ENCODE measurements around the gene SLC15A5. TPM values are rescaled to one million over a fixed set of nuclear protein-coding genes. Genes with fewer than 3 reads are reported as not detected.

Gene SLC15A5
- total RNA-seq, 4 donors from 2014 or later = not detected

- 69% methylated on average over 8 of the region's 8 CpGs for WGBS
- Histone ChIP-seq H3K9me3 (no peaks in the 10 kb centered on the region), H3K4me1 (no peaks in the 10 kb centered on the region), H3K36me3 (no peaks in the 10 kb centered on the region), H3K27ac (no peak overlapping the region), H3K4me3 (no peak overlapping the region), H3K27me3 (no peaks in the 10 kb centered on the region)
- DNase-seq (ENCODE audit: low spot score in 2 of 2) = no peak
- TF ChIP-seq EP300 (IDR thresholded peaks at IDR 0.05) (no peak), CTCF (IDR thresholded peaks at IDR 0.05) (no peak), POLR2AphosphoS5 (IDR thresholded peaks at IDR 0.05) (no peak), POLR2A (IDR thresholded peaks at IDR 0.05) (no peak)
Measured at GRCh38 chr12:16187660-16188059, 89.8 kb downstream of the SLC15A5 start.

DNA sequence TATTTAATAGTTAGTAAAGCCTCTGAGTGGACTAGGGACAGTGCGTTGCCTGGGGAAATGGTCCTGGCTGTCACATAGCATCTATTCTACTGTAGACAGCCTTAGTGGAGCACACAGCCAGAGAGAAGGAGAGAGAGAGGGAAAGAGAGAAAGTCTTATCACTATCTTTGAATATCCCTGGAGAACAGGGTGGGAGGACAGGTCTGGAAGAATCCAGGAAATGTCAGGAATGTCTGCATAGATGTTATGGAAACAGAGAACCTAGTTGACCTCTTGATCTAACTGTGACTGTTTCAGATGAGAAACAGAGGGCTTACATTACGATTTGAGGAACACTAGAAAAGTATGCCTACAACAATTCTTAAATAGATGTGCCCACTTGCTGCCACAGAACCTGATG is 92.8 kb downstream of the SLC15A5 start:
- WGBS = 55% methylated on average over 2 of the region's 2 CpGs
- TF ChIP-seq CTCF (IDR thresholded peaks at IDR 0.05) (no peak), POLR2A (IDR thresholded peaks at IDR 0.05) (no peak), POLR2AphosphoS5 (IDR thresholded peaks at IDR 0.05) (no peak), EP300 (IDR thresholded peaks at IDR 0.05) (no peak)
- H3K9me3 ChIP-seq = no peaks in the 10 kb centered on the region
- no peaks in the 10 kb centered on the region for H3K27me3 ChIP-seq
- no peak overlapping the region for H3K4me3 ChIP-seq
- no peaks in the 10 kb centered on the region for H3K36me3 ChIP-seq
- H3K4me1 ChIP-seq = no peaks in the 10 kb centered on the region
- no peak overlapping the region for H3K27ac ChIP-seq
- no peak for DNase-seq (ENCODE audit: low spot score in 2 of 2)

DNA sequence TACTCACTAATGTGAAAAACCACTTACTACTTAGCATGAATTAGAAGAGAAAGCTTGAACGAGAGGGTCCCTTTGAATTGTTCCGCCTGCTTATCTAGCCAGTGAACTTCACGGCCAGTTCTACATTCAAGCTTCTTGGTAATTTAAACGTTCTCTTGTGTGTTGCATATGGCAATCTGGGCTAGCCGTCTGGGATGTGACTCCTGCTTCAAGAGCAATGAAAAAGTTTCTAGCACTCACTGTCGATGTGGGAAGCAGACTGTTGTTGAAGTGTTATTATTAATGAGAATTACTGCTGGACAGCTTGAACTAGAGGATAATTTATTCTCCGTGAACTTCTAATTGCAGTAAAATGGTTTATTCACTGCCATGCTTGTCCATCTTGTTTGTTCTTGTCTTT is 93.9 kb downstream of the SLC15A5 start:
- TF ChIP-seq CTCF (IDR thresholded peaks at IDR 0.05) = no peak
- no peak for TF ChIP-seq EP300 (IDR thresholded peaks at IDR 0.05)
- no peak for TF ChIP-seq POLR2A (IDR thresholded peaks at IDR 0.05)
- no peak for TF ChIP-seq POLR2AphosphoS5 (IDR thresholded peaks at IDR 0.05)
- H3K27me3 ChIP-seq = no peaks in the 10 kb centered on the region
- DNase-seq (ENCODE audit: low spot score in 2 of 2) = no peak
- H3K4me1 ChIP-seq = no peaks in the 10 kb centered on the region
- 83% methylated on average over 7 of the region's 7 CpGs for WGBS
- H3K36me3 ChIP-seq = no peaks in the 10 kb centered on the region
- H3K4me3 ChIP-seq = no peak overlapping the region
- no peaks in the 10 kb centered on the region for H3K9me3 ChIP-seq
- H3K27ac ChIP-seq = no peak overlapping the region

DNA sequence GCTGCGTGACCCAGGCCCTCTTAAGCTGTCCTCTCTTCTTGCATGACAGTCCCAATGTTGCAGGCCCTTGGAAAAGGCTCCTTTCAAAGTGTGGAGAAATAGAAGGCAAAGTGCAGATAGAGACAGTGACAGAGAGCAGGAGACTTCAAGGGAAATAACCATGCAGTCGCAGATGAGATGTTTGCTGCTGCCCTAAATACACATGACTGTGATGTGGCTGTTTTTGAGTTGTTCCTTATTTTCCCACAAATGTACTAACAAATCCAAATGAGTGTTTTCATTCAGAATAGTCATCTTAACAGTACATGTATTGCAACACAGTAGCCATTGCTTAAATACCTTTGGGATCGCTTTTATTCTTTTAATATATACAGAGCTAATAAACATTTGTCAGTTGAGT is 101.6 kb downstream of the SLC15A5 start:
- DNase-seq (ENCODE audit: low spot score in 2 of 2) = no peak
- Histone ChIP-seq H3K27me3 (no peaks in the 10 kb centered on the region), H3K4me1 (no peaks in the 10 kb centered on the region), H3K27ac (no peak overlapping the region), H3K9me3 (no peaks in the 10 kb centered on the region), H3K36me3 (no peaks in the 10 kb centered on the region), H3K4me3 (no peak overlapping the region)
- TF ChIP-seq CTCF (IDR thresholded peaks at IDR 0.05) (no peak), POLR2AphosphoS5 (IDR thresholded peaks at IDR 0.05) (no peak), EP300 (IDR thresholded peaks at IDR 0.05) (no peak), POLR2A (IDR thresholded peaks at IDR 0.05) (no peak)
- 79% methylated on average over 3 of the region's 3 CpGs for WGBS

- Histone ChIP-seq H3K27ac (no peak overlapping the region), H3K4me3 (no peak overlapping the region), H3K9me3 (no peaks in the 10 kb centered on the region), H3K36me3 (no peaks in the 10 kb centered on the region), H3K27me3 (no peaks in the 10 kb centered on the region), H3K4me1 (no peaks in the 10 kb centered on the region)
- no peak for TF ChIP-seq POLR2A (IDR thresholded peaks at IDR 0.05)
- TF ChIP-seq EP300 (IDR thresholded peaks at IDR 0.05) = no peak
- no peak for TF ChIP-seq CTCF (IDR thresholded peaks at IDR 0.05)
- no peak for TF ChIP-seq POLR2AphosphoS5 (IDR thresholded peaks at IDR 0.05)
- WGBS = 91% methylated on average over 4 of the region's 4 CpGs
- DNase-seq (ENCODE audit: low spot score in 2 of 2) = no peak
Measured at GRCh38 chr12:16174282-16174681, 103.2 kb downstream of the SLC15A5 start.

Measured in suprapubic skin (tissue), 4 donors.